Smooth muscle cell of the brain vasculature (primary cell): ENCODE results near the gene ADGRG6.

Source experiments
- DNase-seq: peaks from one replicate; pipeline ENCODE4 v3.0.0-alpha.2; 2012; ENCODE audit warnings: low read depth, low spot score

Gene ADGRG6

GRCh38 chr6:142321451-142321850 is 19.6 kb downstream of the ADGRG6 start:
- no peak for DNase-seq

- DNase-seq: no peak
Measured at GRCh38 chr6:142322066-142322465, 20.3 kb downstream of the ADGRG6 start.

GRCh38 chr6:142322504-142323198 is 20.8 kb downstream of the ADGRG6 start:
- DNase-seq: no peak

- no peak for DNase-seq
Measured at GRCh38 chr6:142323377-142323776, 21.6 kb downstream of the ADGRG6 start.

- no peak for DNase-seq
Measured at GRCh38 chr6:142324111-142324510, 22.3 kb downstream of the ADGRG6 start.

- DNase-seq: no peak
Measured at GRCh38 chr6:142325111-142325510, 23.3 kb downstream of the ADGRG6 start.

GRCh38 chr6:142326540-142326939 is 24.7 kb downstream of the ADGRG6 start:
- no peak for DNase-seq

- no peak for DNase-seq
Measured at GRCh38 chr6:142328070-142328469, 26.3 kb downstream of the ADGRG6 start.

- DNase-seq: no peak
Measured at GRCh38 chr6:142329486-142330113, 27.8 kb downstream of the ADGRG6 start.

GRCh38 chr6:142331075-142331551 is 29.3 kb downstream of the ADGRG6 start:
- DNase-seq: no peak

GRCh38 chr6:142331601-142332000 is 29.8 kb downstream of the ADGRG6 start:
- DNase-seq: no peak

GRCh38 chr6:142332393-142333098 is 30.7 kb downstream of the ADGRG6 start:
- no peak for DNase-seq

GRCh38 chr6:142333431-142333830 is 31.6 kb downstream of the ADGRG6 start:
- DNase-seq: no peak

- no peak for DNase-seq
Measured at GRCh38 chr6:142334294-142334693, 32.5 kb downstream of the ADGRG6 start.

- no peak for DNase-seq
Measured at GRCh38 chr6:142335415-142335814, 33.6 kb downstream of the ADGRG6 start.

GRCh38 chr6:142336183-142336582 is 34.4 kb downstream of the ADGRG6 start:
- DNase-seq: no peak

GRCh38 chr6:142336787-142337186 is 35.0 kb downstream of the ADGRG6 start:
- DNase-seq: no peak

- DNase-seq: no peak
Measured at GRCh38 chr6:142339113-142339512, 37.3 kb downstream of the ADGRG6 start.

- DNase-seq: no peak
Measured at GRCh38 chr6:142339968-142340658, 38.3 kb downstream of the ADGRG6 start.

- DNase-seq: no peak
Measured at GRCh38 chr6:142341855-142342330, 40.1 kb downstream of the ADGRG6 start.

GRCh38 chr6:142342986-142343385 is 41.2 kb downstream of the ADGRG6 start:
- DNase-seq: no peak

- no peak for DNase-seq
Measured at GRCh38 chr6:142343938-142344337, 42.1 kb downstream of the ADGRG6 start.
